ENCODE data around the gene ATP5F1A.

DNA sequence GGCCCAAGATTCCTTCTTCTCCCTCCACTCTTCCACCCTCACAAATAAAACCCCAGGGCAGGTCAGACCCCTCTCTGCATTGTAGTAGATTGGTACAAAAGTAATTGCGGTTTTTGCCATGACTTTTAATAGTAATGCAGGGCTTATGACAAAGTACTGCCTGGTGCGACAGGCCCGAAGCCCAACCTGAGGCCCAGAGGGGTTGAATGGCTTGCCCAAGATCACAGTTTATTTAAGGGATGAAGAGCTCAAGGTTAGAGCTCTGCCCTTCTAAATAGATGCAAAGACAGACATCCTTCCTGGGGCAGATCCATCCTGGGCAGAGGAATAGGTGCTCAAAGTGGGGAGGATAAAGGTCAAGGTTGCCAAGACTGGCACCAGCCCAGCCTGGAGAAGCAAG lies 25.1 kb downstream of the ATP5F1A start:
- TF ChIP-seq, protein P1, sequence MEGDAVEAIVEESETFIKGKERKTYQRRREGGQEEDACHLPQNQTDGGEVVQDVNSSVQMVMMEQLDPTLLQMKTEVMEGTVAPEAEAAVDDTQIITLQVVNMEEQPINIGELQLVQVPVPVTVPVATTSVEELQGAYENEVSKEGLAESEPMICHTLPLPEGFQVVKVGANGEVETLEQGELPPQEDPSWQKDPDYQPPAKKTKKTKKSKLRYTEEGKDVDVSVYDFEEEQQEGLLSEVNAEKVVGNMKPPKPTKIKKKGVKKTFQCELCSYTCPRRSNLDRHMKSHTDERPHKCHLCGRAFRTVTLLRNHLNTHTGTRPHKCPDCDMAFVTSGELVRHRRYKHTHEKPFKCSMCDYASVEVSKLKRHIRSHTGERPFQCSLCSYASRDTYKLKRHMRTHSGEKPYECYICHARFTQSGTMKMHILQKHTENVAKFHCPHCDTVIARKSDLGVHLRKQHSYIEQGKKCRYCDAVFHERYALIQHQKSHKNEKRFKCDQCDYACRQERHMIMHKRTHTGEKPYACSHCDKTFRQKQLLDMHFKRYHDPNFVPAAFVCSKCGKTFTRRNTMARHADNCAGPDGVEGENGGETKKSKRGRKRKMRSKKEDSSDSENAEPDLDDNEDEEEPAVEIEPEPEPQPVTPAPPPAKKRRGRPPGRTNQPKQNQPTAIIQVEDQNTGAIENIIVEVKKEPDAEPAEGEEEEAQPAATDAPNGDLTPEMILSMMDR (optimal IDR thresholded peaks at IDR 0.05 in 1 of 3, IDR thresholded peaks at IDR 0.05 in 1 of 3, conservative IDR thresholded peaks at IDR 0.05 in 1 of 3; ENCODE audit: extremely low read depth in 1 of 3, insufficient read depth in 2 of 3, low read length in 3 of 3), result no peak
- TF ChIP-seq EZH2 (IDR thresholded peaks at IDR 0.05; ENCODE audit: low read length), result no peak
